Measurements from ENCODE around the gene SYT2.
A peak's percentile ranks its signal among the peaks of the same experiment; 100 is the strongest.

SYT2 gene

GRCh38 chr1:202587859-202588485, 122.3 kb downstream of the SYT2 start:
- TF ChIP-seq FOXP2 (optimal IDR thresholded peaks at IDR 0.05; ENCODE audit: borderline replicate concordance, extremely low read depth, extremely low read length, insufficient read depth) (no peak), TAF1 (IDR thresholded peaks at IDR 0.05; ENCODE audit: borderline replicate concordance, insufficient read depth, low read length) (no peak), POLR2AphosphoS5 (IDR thresholded peaks at IDR 0.05; ENCODE audit: low read depth, low read length) (no peak), SIN3A (IDR thresholded peaks at IDR 0.05; ENCODE audit: borderline replicate concordance, insufficient read depth, low read length) (no peak)
- TF ChIP-seq, protein P1, sequence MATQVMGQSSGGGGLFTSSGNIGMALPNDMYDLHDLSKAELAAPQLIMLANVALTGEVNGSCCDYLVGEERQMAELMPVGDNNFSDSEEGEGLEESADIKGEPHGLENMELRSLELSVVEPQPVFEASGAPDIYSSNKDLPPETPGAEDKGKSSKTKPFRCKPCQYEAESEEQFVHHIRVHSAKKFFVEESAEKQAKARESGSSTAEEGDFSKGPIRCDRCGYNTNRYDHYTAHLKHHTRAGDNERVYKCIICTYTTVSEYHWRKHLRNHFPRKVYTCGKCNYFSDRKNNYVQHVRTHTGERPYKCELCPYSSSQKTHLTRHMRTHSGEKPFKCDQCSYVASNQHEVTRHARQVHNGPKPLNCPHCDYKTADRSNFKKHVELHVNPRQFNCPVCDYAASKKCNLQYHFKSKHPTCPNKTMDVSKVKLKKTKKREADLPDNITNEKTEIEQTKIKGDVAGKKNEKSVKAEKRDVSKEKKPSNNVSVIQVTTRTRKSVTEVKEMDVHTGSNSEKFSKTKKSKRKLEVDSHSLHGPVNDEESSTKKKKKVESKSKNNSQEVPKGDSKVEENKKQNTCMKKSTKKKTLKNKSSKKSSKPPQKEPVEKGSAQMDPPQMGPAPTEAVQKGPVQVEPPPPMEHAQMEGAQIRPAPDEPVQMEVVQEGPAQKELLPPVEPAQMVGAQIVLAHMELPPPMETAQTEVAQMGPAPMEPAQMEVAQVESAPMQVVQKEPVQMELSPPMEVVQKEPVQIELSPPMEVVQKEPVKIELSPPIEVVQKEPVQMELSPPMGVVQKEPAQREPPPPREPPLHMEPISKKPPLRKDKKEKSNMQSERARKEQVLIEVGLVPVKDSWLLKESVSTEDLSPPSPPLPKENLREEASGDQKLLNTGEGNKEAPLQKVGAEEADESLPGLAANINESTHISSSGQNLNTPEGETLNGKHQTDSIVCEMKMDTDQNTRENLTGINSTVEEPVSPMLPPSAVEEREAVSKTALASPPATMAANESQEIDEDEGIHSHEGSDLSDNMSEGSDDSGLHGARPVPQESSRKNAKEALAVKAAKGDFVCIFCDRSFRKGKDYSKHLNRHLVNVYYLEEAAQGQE (IDR thresholded peaks at IDR 0.05; ENCODE audit: insufficient read depth in 1 of 2, low read depth in 2 of 2, low read length in 2 of 2) = no peak

DNA sequence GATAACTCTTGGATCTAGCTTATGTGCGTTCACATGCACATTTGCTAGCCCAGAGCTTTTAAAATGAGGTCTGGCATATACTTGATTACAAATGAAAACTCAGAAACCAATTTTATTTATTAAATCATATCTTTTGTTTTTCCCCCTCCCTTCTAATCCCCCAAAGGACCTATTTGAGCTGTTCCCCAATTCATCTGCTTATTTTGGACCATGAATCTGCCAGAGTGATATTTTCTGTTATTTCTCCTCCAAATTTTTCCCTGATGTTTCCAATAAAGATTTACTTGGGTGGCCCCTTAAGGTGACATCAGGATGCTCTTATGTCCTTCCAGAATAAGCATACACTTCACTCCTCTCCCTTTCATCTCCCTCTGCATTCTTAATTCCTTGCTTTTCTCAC, 123.4 kb downstream of the SYT2 start:
- TF ChIP-seq, protein P1 (IDR thresholded peaks at IDR 0.05; ENCODE audit: insufficient read depth in 1 of 2, low read depth in 2 of 2, low read length in 2 of 2) = no peak
- TF ChIP-seq TAF1 (IDR thresholded peaks at IDR 0.05; ENCODE audit: borderline replicate concordance, insufficient read depth, low read length) (no peak), POLR2AphosphoS5 (IDR thresholded peaks at IDR 0.05; ENCODE audit: low read depth, low read length) (no peak), SIN3A (IDR thresholded peaks at IDR 0.05; ENCODE audit: borderline replicate concordance, insufficient read depth, low read length) (no peak), FOXP2 (optimal IDR thresholded peaks at IDR 0.05; ENCODE audit: borderline replicate concordance, extremely low read depth, extremely low read length, insufficient read depth) (no peak)

DNA sequence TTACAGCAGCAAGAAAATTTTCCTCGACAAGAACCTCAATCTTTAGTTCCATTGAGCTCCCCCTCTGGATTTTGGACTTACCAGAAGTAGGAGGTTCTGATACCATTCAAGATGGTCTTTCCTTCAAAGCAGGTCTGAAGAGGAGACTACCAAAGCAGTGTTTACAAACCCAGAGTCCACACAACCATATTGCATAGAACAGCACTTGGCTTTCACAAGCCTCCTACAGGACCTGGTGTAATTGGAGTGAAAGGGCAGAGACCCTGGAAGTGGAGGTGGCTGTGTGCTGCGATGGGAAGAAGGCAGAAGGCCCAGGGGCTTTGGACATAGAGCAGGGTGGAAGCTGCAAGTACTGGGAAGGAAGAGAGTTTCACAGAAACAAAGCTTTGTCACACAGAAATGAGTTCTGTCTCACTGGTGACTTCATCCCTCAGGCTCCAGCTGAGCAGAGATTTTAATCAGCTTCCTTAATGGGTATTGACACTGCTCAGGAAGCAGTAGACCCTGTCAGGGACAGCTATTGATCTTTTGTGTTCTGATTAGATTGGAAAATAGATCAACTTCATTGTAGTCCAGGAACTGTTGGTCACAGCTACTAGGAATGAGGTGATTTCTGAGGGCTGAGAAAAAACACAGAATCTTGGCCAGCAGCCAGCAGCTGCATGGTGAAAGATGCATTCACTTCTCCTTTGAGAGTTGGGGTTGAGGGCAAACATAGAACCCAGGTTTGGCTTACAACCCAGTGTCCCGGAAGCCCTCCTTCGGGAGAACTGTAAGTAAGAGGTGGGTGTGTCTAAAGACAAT, 124.0 kb downstream of the SYT2 start:
- TF ChIP-seq SIN3A (IDR thresholded peaks at IDR 0.05; ENCODE audit: borderline replicate concordance, insufficient read depth, low read length) (peak; percentile 73; the same call in 1 of the 2 replicates), POLR2AphosphoS5 (IDR thresholded peaks at IDR 0.05; ENCODE audit: low read depth, low read length) (0 out of 2 replicates have a peak, but pooled peaks have one; percentile 23), FOXP2 (optimal IDR thresholded peaks at IDR 0.05; ENCODE audit: borderline replicate concordance, extremely low read depth, extremely low read length, insufficient read depth) (no peak)
- TF ChIP-seq, protein P1 (IDR thresholded peaks at IDR 0.05; ENCODE audit: insufficient read depth in 1 of 2, low read depth in 2 of 2, low read length in 2 of 2) = no peak

DNA sequence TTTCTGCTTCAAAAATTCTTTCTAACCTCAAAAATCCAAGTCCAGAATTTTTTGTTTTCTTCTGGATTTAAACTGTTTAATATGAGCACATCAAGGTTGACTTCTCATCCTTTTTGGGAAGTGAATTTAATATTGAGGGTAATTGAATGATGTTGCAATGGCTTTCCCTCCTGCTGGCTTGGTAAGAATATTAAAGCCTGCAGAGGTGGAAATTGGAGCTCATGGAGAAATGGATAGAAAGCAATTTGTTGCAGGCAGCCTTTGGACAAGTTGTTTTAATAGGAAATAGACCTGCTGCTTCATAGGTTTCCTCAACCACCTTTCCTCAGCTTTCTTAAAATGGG, 124.7 kb downstream of the SYT2 start:
- TF ChIP-seq SIN3A (IDR thresholded peaks at IDR 0.05; ENCODE audit: borderline replicate concordance, insufficient read depth, low read length) (no peak), FOXP2 (optimal IDR thresholded peaks at IDR 0.05; ENCODE audit: borderline replicate concordance, extremely low read depth, extremely low read length, insufficient read depth) (no peak), POLR2AphosphoS5 (IDR thresholded peaks at IDR 0.05; ENCODE audit: low read depth, low read length) (no peak), TAF1 (IDR thresholded peaks at IDR 0.05; ENCODE audit: borderline replicate concordance, insufficient read depth, low read length) (no peak)
- TF ChIP-seq, protein P1 (IDR thresholded peaks at IDR 0.05; ENCODE audit: insufficient read depth in 1 of 2, low read depth in 2 of 2, low read length in 2 of 2) = no peak

Data from PFSK-1 (cell line).